ENCODE data around the gene GDI1.

GRCh38 chrX:154463611-154464220 lies 26.8 kb downstream of the GDI1 start:
- TF ChIP-seq POLR2A (IDR thresholded peaks at IDR 0.05) (no peak), CTCF (IDR thresholded peaks at IDR 0.05) (no peak), POLR2AphosphoS5 (IDR thresholded peaks at IDR 0.05) (no peak), EP300 (IDR thresholded peaks at IDR 0.05) (no peak)

All from sigmoid colon (tissue), 4 donors.